Stimulated activated CD4-positive, alpha-beta T cell treated with anti-CD3 and anti-CD28 coated beads, Interleukin-4, amount 100 ng/mL, for 48 hours (primary cell): Measurements from ENCODE around the gene SOAT1.
"Not testable (repeated sequence)": the region's sequence is repeated elsewhere in the genome, so short reads cannot be mapped to it uniquely, and the experiment has no call there.

ENCODE experiments used
- DNase-seq, 2 donors: peaks; one replicate each; pipeline ENCODE4 v3.0.0-alpha.2; 2020; ENCODE audit warnings: low read depth in 2 of 2

Gene SOAT1

DNA sequence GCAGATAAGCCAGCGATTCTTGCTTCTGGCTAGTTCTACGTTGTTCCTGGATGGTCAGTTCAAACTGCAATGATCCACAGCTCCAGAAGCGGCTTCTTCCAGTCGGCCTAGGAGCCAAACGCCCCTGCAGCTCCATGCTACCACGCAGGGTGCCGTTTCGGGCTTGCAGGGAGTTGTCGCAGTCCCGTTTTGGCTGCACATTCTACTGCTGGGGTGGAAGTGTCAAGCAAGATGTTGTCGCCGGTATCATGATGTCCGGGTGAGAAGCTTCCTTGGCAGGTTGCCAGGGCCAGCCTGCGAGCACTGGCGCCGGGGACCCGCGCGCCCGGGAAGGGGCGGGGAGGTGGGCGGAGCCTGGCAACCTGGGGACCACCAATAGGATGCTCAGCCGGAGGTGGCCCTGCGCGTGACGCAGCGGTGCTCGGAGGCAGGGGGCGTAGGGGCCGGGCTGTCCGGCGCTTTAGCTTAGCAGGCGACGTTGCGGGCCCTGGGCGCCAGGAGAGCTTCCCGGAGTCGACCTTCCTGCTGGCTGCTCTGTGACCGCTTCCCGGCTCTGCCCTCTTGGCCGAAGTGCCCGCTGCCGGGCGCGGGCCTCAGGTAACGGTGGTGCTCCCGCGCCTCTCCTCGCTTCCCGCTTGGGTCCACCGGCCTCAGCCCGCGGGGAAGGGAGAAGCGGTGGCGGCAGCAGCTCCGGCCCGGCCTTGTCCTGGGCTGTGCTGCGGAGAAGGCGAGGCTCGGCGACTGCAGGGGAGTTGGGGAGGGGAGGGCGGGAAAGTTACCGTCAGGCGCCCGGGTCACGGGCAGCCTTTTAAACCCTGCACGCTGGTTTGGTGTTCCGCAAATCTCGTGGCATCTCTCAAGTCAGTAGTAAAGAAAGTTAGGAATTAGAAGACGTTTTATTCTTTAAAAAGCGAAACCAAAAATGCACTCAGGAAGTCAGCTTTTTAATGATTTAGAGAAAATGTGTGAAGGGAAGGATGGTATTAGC lies at the start of gene SOAT1:
TSS of gene SOAT1 (plus strand) at position 458 of the 988 bp plus-strand sequence. CDS start 8,888 bp downstream, outside the sequence.
- DNase-seq = peak; percentile 91

DNA sequence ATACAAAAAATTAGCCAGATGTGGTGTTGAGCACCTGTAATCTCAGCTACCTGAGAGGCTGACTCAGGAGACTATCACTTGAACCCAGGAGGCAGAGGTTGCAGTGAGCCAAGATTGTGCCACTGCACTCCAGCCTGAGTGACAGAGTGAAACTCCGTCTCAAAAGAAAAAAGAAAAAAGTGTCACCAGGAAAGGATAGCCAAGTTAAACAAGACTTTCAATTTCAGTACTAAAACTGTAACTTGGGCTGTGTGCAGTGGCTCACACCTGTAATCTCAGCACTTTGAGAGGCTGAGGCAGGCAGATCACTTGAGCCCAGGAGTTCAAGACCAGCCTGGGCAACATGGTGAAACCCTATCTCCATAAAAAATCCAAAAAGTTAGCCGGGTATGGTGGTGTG lies 48.2 kb upstream of the SOAT1 start:
- not testable (repeated sequence) for DNase-seq

DNA sequence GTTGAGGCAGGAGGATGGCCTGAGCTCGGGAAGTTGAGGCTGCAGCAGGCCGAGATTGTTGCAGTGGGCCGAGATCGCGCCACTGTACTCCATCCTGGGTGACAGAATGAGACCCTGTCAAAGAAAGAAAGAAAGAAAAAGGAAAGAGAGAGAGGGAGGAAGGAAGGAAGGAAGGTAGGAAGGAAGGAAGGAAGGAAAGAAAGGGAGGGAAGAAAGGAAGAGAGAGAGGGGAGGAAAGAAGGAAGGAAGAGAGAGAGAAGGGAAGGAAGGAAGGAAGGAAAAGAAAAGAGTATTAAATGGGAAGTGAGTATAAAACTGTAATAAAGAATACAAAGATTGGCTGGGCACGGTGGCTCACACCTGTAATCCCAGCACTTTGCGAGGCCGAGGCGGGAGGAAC lies 45.7 kb upstream of the SOAT1 start:
- no peak for DNase-seq

DNA sequence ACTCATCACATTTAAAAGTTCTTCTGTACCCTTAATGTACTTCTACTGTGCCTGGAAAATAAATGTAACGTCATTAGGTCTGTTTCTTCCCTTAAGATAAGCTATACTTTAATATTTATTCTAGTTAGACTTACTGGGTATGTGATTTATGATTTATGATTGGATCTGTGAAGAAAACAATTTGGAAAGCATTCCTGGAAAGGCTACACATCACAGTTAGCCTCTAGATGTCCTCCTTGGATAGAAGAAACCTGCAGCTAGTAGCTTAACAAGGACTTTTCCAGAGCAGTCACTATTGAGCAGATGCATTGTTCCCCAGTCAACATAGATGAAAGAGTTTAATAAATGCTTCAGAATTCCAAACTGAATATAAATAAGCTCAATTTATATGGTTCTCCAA lies 41.9 kb upstream of the SOAT1 start:
- no peak for DNase-seq

DNA sequence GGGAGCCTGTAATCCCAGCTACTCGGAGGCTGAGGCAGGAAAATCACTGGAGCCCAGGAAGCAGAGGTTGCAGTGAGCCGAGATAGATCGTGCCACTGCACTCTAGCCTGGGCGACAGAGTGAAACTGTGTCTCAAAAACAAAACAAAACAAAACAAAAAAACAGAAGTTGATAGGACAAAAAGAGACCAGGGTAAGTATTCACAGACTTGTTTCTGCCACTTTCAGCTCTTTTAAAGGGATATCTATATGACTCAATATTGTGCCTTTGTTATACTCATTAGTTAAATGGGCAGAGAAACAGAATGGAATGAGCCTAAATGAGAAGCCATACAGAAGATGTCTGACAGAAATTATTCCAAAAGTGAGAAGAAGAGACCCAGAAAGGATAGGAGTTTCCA lies 41.0 kb upstream of the SOAT1 start:
- DNase-seq = no peak

DNA sequence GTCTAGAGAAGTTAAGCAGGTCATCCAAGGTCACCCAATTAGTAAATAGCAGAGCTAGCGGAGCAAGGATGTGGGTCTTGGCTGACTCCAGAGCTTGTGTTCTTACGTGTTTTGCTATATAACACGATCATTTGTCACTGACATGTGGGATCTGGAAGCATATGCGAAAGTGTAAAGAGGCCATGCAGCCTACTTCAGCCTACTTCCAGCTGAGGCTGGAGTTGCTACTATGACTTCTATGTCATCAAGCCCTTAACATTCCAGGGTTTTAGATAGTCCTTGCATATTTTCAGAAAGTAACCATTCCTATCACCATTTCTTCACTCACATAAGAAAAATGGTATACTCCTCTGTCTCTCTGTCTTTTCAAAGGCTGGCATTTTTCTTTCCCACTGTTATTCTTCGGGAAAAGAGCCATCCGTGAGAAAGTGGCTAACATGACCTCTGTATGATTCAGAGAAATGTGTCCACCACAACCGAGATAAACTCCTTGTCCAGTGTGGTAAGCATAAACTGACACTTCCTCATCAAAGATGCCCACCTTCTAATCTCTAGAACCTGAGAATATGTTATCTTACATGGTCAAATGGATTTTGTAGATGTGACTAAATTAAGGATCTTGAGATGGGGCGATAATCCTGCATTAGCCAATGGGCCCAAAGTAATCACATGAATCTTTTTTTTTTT lies 40.2 kb upstream of the SOAT1 start:
- DNase-seq = no peak

DNA sequence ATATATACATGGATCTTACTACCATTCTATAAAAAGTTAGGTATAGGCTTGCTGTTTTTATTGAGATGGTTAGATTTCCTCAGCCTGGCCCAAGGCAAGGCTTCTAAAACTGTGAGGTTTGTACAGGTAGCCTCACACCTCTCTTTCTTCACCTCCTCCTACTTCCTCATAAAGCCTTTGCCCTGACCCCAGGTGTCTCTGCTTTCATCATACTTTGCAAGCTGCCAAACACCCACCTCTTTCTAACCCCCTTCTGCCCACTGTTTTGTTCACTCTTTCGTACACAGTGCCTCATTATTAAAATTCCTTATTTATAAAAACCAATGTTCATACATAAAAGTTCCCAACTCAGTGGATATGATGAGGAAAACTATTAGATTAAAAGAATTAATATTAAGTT lies 31.4 kb upstream of the SOAT1 start:
- DNase-seq = no peak

DNA sequence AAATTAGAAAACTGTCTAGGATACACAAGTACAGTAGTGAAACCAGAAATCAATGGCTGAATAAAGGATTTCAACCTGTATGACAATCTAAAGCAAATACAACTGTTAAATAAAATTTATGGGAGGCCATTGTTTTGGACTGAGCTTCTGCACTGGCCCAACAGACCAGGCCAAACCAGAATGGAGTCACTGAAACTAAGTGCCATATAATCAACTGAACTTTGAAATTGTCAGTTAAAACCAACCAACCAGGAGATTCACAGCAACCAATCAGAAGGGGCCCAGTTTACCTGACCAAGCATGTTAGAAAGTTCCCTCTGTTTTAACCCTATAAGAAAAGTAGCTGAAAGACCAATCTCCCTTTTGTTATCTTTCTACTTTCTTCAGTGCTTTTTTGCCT lies 30.5 kb upstream of the SOAT1 start:
- DNase-seq = no peak

DNA sequence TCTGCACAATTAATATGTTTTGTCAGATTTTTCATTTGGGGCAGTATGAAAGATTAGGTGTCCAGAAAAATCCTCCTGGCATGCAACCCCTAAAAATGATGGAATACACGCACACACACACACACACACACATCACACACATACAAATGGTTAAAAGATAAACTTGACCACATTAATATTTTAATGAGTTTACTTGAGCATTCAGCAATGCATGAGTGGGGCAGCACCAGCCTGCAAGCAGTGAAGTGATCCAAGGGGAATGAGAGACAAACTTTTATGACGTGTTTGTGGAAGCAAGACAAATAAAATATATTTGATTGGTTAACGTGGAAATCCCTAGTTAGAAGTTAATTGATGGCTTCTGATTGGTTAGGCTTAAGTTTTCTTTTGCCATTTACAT lies 29.1 kb upstream of the SOAT1 start:
- no peak for DNase-seq

DNA sequence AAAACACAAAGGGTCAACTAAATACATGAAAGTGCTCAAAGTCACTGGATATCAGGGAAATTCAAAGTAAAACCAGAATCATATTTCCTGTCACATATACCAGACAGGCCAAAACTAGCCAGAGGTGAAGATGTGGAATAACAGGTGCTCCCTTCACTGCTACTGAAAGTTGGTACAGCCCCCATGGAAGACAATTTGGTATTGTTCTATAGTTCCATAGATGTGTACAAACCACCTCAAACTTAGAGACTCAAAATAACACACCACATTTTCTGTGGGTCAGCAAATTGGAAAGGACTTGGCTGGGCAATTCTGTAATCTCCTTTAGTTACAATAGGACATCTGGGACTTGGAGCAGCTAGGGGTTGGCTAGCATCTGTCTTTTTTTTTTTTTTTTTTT lies 24.5 kb upstream of the SOAT1 start:
- DNase-seq = no peak

DNA sequence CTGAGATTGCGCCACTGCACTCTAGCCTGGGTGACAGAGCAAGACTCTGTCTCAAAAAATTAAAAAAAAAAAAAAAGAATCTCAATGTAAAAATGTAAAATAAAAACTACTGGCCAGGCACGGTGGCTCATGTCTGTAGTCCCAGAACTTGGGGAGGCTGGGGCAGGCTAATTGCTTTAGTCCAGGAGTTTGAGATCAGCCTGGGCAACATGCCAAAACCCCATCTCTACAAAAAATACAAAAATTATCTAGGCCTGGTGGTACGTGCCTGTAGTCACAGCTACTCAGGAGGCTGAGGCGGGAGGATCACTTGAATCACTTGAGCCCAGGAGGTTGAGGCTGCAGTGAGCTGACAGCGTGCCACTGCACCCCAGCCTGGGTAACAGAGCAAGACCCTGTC lies 19.2 kb upstream of the SOAT1 start:
- not testable (repeated sequence) for DNase-seq

DNA sequence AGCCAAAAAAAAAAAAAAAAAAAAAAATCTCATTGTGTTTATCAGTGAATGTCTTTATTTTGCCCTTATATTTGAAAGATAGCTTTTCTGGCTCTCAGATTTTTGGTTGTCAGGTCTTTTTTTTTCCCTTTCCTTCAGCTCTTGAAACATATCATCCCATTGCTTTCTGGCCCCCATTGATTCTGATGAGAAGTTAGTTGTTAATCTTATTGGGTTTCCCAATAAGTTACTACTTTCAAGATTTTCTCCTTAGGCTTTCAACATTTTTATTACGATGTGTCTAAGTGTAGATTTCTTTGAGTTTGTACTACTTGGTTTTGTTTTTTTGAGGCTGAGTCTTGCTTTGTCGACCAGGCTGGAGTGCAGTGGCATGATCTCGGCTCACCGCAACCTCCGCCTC lies 14.7 kb upstream of the SOAT1 start:
- DNase-seq = no peak

DNA sequence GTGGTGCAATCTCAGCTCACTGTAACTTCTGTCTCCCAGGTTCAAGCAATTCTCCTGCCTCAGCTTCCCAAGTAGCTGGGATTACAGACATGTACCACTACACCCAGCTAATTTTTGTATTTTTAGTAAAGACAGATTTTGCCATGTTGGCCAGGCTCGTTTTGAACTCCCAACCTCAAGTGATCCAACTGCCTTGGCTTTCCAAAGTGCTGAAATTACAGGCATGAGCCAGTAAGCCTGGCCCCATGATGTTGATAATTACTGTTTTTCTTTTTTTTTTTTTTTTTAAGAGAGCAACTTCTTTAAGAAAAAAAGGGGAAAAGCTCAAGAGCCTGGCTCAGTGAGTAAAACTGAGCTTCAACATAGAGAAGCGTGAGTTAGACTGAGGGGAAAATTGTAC lies 9.6 kb upstream of the SOAT1 start:
- DNase-seq = no peak

DNA sequence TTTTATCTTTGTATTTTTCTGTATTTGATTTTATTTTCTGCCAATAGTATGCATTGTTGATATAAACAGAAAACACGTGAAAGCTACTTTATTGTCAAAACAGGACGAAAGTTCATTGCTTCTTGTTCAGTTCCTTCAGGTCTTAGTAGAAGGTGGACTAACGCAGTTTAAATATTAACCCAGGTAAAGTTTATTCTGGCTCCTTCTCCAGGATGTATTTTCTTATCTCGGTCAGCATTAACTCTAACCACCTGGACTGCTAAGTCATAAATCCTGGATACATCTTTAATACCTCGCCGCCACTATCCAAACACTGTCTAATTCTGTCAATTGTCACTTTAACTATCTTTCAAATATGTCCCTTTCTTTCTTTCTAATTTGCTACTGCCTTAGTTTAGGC lies 5.7 kb upstream of the SOAT1 start:
- no peak for DNase-seq

DNA sequence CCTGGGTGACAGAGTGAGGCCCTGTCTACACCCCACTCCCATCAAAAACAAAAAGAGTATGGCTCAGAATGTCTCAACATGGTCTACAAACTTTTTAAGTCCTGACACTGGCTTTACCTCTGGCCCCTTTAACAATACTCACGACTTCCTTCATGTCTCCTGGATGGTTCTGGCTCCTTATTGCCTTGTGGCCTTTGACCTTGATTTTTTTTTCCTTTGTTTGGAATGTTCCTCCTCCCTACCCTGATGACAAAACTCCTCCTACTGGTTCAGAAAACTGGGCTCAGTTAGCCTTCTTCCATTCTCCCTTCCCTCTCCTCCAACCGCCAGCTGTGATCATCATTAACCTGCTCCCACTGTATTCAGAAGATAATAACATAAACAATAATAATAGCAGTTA lies 4.6 kb upstream of the SOAT1 start:
- no peak for DNase-seq

DNA sequence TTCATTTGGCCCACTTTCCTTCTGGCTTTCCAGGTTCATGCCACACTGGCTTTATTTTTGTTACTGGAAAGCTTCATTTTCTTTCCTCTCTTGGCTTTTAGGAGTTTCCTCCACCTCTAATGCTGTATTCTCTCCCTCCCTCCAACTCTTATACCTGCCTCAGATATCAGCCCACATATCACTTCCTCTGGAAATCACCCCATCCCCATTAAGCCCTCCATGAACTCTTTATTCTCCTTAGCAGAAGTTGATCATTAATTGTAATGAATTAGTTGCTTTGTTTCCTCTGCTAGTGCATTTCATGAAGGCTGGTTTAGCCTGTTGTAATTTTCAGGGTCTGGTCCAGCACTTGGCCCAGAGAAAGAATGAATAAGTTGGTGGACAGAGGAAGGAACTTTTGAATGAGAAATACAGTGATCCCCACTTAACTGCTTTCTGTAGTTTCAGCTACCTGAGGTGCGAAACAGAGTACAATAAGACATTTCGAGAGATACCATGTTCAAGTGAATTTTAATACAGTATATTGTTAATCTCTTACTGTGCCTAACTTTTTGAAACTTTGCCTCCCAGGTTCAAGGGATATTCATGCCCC lies 1.7 kb downstream of the SOAT1 start:
- no peak for DNase-seq

DNA sequence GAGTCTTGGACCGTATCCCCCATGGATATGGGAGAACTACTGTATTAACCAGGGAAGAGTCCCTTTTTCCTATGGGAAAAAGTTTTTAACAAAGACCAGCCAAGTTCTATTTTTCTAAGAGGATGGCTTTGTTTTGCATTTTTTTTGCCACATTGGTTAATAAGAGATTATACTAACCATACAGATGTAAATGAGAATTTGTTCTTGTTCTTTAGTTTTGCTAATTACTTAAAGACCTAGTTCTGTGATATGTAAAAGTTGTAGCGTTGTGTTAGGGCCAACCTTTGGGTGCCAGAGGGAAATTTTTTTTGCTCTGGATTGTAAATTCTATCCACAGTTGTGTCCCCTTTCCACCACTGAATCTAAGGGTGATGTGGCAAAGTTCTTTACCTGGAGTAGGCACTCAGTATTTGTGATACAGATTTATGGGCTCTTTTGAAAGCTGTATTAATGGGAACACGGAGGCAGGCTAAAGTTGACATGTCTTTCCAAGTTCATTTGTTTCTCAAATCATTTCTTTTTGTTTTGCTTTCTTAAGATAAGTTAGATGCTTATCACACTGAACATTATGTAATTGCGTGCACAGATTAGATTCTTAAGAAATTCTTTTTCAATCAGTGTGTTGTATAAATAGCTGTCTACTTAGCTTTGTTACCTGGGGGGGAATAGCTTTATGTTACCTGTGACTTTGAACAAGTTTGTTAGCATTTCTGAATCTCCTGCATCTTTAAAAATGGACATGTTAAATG lies 2.9 kb downstream of the SOAT1 start:
- no peak for DNase-seq

DNA sequence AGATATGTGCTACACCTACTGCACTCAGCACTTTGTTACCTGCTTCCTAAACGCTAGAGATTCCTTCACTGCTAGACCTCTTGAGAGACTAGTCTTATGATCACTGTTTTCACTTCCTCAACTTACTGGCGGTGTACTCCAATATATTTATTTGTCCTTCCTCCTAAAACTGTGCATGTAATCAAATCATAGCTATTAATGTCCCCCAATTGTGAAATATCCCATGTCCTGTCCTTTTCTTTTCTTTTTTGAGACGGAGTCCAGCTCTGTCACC lies 3.4 kb downstream of the SOAT1 start:
- no peak for DNase-seq

DNA sequence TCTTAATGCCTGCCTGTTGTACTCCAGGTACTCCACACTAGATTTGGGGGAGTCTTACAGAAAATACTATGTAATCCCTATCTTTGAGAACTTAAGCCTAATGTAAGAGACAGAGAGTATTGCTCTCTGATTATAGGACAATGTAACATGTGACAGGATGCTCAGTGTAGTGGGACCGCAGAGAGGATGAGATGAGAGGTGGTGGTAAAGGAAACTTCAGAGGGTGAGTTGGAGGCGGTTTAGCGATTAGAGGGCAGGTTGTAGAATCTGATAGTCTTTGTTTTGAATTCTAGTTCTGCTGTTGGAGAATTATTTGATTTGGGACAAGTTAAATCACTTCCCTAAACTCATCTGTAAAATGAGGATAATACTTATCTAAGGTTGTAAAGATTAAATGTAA lies 5.4 kb downstream of the SOAT1 start:
- peak; percentile 17 to 20 for DNase-seq

DNA sequence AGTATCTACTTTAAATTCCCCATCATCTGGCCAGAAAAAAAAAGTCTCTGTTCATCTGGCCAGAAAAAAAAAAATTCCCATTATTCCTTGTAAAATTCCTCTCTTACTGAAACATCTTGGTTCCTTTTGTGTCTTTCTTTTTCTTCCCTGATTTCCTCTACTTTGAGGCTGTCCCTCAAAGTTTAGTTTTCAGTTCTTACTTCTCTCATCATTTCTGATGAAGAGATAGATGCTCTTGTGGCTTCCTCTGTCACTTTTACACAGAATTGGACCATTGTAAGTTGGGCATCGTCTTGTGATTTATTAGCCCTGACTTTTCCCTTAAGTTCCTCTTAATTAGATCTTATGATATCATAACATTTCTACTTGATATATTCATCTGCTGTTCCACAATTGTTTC lies 6.5 kb downstream of the SOAT1 start:
- DNase-seq = no peak

DNA sequence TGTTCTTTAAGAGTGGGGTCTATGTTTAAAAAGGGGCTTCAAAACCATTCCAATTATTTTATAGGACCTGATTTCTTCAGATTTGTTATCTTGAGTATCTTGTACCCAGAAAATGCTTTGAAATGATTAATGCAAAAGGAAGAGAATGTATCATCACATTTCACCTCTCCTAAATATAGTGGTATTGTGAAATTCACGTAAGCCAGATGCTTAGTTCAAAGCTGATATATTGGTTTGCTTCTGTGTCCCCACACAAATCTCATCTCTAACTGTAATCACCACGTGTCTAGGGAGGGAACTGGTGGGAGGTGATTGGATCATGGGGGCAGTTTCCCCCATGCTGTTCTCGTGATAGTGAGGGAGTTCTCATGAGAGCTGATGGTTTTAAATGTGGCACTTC lies 8.5 kb downstream of the SOAT1 start:
- DNase-seq = no peak

DNA sequence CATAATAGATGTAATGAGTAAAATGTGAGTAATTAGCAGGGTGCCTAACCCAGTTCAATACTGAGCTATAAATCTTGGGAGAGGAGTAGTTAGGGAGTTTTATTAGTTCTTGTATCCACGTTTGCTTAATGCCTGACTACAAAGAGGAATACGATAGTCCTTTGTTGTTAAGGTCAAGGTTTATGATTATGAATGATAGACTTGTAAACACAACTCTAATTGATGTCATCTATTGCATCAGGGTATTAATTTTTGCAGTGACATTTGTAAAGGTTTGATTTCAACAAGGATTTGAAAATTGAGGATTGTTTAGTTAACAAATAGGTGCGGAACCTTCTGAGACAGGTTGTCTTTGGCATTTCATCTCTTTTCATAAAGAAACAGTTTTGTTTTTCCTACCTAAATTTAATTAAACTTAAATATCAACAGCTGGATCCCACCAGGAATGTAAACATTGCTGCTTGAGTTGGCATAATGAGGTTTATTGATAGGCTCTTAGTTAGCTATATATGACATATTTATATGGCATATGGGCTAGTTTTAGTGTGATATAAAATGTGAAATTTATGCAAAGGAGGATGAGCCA lies 9.7 kb downstream of the SOAT1 start:
- DNase-seq = no peak
